ENCODE measurements around the gene EAF2.

DNA sequence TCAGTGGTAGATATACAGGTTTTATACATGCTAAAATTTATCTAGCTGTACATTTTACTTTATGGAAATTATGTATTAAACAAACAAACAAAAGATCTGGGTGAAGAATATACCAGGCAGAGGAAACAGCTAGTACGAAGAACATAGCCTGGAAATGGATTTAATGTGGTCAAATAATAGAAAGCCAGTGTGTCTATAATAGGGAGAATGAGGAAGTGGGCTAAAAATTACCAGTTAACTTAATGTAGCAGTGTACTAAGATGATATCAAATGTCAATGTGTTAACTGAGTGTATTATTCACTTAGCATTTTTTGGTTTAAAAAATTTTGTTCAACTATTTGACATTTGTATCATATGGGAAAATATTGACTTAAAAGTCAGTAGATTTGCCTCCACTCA, 36.4 kb downstream of the EAF2 start:
- TF ChIP-seq CTCF (IDR thresholded peaks at IDR 0.05; ENCODE audit: low read depth, low read length, poor library complexity, severe bottlenecking) (no peak), EZH2phosphoT487 (IDR thresholded peaks at IDR 0.05; ENCODE audit: borderline replicate concordance, low read length) (no peak)

Data from DOHH2 (cell line).